IPS-15b (cell line): Measurements from ENCODE around the gene ITGA8.
"Not testable (repeated sequence)": the region's sequence is repeated elsewhere in the genome, so short reads cannot be mapped to it uniquely, and the experiment has no call there.

ENCODE experiments used
- H3K27me3 ChIP-seq: one replicate; pipeline ENCODE4 v1.6.1; 2013; ENCODE audit warnings: low read length; ENCODE audit not compliant: control insufficient read depth, insufficient read depth
- H3K36me3 ChIP-seq: one replicate; pipeline ENCODE4 v1.6.1; 2013; ENCODE audit warnings: low read length; ENCODE audit not compliant: control insufficient read depth, insufficient read depth
- H3K4me1 ChIP-seq: one replicate; pipeline ENCODE4 v1.6.1; 2013; ENCODE audit warnings: mild to moderate bottlenecking, low read length; ENCODE audit not compliant: control insufficient read depth, insufficient read depth
- H3K4me3 ChIP-seq: one replicate; pipeline ENCODE4 v1.5.1; 2013; ENCODE audit warnings: low read depth, low read length
- H3K9ac ChIP-seq: one replicate; pipeline ENCODE4 v1.6.1; 2013; ENCODE audit warnings: low read depth, mild to moderate bottlenecking, low read length
- H3K9me3 ChIP-seq: one replicate; pipeline ENCODE4 v1.6.1; 2013; ENCODE audit warnings: mild to moderate bottlenecking, low read length; ENCODE audit not compliant: control insufficient read depth, insufficient read depth

The ITGA8 gene

DNA sequence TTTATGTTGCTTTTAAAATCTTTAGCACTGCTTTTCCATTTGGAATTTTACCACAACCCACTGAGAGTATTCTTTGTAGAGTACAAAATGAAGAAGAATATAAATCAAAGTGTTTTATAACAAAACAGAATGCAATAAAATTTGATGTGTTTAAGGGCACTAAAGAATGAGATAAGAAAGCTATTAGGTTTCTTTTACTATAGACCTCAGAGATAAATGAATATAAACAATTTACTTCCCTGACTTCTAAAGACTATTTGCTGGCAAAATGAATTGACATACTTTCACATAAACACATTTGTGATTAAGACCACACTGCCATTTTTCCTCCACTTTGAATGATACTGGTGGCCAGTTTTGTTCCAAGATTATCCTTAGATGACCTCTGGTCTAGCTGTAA is 124.5 kb downstream of the ITGA8 start:
- no peaks in the 10 kb centered on the region for H3K9me3 ChIP-seq
- H3K4me3 ChIP-seq: no peak overlapping the region
- H3K27me3 ChIP-seq: no peaks in the 10 kb centered on the region
- peaks cover 4% of the 10 kb centered on the region for H3K4me1 ChIP-seq
- no peak overlapping the region for H3K9ac ChIP-seq
- no peaks in the 10 kb centered on the region for H3K36me3 ChIP-seq

DNA sequence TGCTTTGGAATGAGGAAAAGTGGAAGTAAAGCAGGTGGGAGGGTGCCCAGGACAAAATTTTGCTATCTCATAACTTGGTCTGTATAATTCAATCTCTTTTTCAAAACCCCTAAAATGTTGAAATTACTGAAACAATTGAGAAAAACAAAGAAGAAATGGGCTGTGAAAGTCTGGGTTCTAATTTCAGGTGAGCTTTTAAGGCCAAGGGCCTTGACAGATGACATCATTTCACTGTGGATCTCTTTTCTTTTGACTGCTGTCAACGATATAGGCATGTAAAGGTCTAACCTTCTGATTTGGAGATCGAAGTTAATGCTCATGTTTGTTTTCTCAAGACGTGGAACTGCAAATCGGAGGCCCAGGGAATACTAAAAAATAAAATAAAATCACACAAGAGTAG is 127.8 kb downstream of the ITGA8 start:
- Histone ChIP-seq H3K4me1 (peaks cover 2% of the 10 kb centered on the region), H3K36me3 (no peaks in the 10 kb centered on the region), H3K9ac (no peak overlapping the region), H3K4me3 (no peak overlapping the region), H3K27me3 (no peaks in the 10 kb centered on the region), H3K9me3 (no peaks in the 10 kb centered on the region)

DNA sequence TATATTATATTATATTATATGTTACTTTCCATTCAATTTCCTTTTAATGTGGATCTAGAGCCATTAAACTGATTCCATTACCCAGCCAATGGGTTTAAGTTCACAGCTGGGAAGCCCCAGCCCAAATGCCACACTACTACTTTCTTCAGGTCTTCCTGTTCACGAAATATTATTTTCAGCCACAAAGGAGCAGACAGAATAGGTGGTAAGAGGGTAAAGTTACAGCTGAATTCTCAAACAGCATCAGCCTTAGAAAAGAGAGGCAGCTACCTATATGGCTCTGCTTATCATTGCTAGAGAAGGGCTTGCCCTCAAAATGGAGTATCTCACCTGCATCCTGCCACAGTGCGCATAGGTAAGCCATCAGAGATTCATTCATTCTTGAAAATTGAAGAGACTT is 128.3 kb downstream of the ITGA8 start:
- H3K9ac ChIP-seq: no peak overlapping the region

DNA sequence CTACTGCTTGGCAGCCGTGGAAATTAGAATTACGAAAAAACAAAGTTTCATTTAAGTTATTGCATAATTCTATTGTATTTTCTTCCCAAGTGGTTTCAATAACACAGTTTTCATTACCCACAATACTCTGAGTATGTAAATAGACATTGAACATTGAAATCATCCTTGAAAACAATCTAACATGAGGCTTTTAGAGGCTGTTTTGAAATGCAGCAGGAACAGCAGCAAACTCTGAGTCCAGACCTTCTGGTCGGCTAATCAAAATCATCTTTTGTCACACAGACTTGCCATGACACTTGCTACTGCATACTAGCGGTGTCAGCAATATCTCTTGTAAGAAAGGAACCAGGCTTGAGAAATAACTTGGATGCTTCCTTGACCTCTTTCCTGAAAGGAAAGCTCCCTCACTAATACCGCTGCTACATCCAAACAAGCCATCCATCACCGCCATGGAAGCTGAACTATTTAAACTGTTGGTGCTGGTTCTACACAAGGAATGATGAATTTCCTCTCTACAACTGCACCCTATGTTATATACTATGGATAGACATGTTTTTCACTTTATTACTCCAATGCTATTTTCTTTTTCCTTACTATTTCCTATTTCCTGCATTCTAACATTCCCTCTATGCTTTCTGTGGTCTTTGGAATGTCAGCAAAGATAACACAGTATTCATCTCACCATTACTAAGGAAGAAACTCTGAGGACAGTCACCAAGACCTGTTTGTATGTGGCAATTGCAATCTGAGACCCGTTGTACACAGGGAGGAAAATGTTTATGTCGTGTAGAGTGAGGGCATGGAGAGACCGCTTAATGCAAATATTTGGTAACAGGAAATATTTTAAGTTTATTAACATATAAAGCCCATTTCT is 130.8 kb downstream of the ITGA8 start:
- no peaks in the 10 kb centered on the region for H3K9me3 ChIP-seq
- H3K4me1 ChIP-seq: no peaks in the 10 kb centered on the region
- no peaks in the 10 kb centered on the region for H3K27me3 ChIP-seq
- no peak overlapping the region for H3K4me3 ChIP-seq
- no peaks in the 10 kb centered on the region for H3K36me3 ChIP-seq
- no peak overlapping the region for H3K9ac ChIP-seq

More for the DNA sequence above, 128.3 kb downstream of the ITGA8 start:
- no peaks in the 10 kb centered on the region for H3K9me3 ChIP-seq
- no peak overlapping the region for H3K4me3 ChIP-seq
- H3K36me3 ChIP-seq: no peaks in the 10 kb centered on the region
- no peaks in the 10 kb centered on the region for H3K4me1 ChIP-seq
- no peaks in the 10 kb centered on the region for H3K27me3 ChIP-seq

DNA sequence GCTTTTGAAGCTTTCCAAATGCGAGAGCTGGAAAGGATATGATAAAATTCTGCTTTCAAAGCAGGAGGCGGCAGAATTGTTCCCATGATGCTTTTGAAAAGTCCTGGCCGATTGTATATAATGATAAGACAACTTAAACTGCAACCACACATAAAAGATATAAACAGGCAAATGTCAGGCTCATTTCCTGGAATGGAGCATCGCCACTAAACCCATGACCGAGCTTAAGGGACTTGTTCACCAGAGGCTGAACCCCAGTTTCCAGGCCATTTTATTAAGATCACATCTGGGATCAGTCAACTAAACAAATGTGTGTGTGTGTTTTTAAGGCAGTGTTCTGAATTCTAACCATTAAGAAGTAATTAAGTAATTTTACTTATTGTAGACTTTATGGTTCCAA is 131.6 kb downstream of the ITGA8 start:
- H3K4me1 ChIP-seq: no peaks in the 10 kb centered on the region
- H3K9me3 ChIP-seq: no peaks in the 10 kb centered on the region
- H3K27me3 ChIP-seq: no peaks in the 10 kb centered on the region
- no peak overlapping the region for H3K9ac ChIP-seq
- H3K36me3 ChIP-seq: no peaks in the 10 kb centered on the region
- no peak overlapping the region for H3K4me3 ChIP-seq

DNA sequence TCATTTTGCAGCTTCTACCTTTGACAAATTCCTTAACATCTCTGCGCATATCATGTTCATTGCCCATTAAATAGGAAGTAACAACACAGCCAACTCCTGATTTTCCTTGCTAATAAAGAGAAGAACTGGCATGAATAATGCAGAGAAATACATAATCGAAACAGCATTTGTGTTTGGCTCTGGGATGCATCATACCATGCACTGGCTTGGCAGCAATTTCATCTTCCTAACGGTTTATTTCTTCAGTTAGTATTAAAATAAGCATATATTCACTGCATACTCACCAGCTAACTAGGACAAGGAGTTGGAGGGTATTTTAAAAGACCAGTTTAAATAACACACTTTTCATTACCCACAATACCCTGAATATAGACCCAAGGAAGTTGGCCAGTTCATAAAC is 132.5 kb downstream of the ITGA8 start:
- Histone ChIP-seq H3K4me3 (no peak overlapping the region), H3K36me3 (no peaks in the 10 kb centered on the region), H3K27me3 (no peaks in the 10 kb centered on the region), H3K4me1 (no peaks in the 10 kb centered on the region), H3K9ac (no peak overlapping the region), H3K9me3 (no peaks in the 10 kb centered on the region)

DNA sequence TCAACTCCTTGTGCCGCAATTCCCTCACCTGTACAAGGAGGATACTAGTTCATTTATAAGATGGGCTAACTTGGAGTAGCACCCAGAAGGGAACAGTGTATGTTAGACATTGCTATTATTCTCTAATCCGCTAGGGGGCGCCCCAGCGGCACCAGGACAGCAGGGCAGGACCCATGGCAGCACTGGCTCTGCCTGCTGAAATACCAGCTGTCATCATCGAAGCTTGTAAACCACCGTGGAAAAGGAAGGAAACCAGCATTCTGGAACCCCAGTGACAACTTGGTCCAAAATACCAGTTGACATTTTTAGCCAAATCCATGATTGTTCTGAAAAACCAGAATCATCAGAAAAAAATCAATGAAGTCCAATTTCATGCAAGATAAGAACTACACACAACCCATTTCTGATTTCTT is 134.4 kb downstream of the ITGA8 start:
- Histone ChIP-seq H3K36me3 (no peaks in the 10 kb centered on the region), H3K9me3 (no peaks in the 10 kb centered on the region), H3K4me3 (no peak overlapping the region), H3K9ac (no peak overlapping the region), H3K4me1 (no peaks in the 10 kb centered on the region), H3K27me3 (no peaks in the 10 kb centered on the region)

DNA sequence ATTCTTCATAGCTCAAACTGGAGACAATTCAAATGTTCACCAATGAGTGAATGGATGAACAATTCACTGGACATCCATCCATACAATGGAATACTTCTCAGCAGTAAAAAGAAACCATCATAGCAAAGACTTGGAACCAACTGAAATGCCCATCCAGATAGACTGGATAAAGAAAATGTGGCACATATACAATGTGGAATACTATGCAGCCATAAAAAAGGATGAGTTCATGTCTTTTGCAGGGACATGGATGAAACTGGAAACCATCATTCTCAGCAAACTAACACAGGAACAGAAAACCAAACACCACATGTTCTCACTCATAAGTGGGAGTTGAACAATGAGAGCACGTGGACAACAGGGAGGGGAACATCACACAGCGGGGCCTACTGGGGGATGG is 136.8 kb downstream of the ITGA8 start:
- not testable (repeated sequence) for H3K36me3 ChIP-seq, H3K27me3 ChIP-seq, H3K9me3 ChIP-seq

DNA sequence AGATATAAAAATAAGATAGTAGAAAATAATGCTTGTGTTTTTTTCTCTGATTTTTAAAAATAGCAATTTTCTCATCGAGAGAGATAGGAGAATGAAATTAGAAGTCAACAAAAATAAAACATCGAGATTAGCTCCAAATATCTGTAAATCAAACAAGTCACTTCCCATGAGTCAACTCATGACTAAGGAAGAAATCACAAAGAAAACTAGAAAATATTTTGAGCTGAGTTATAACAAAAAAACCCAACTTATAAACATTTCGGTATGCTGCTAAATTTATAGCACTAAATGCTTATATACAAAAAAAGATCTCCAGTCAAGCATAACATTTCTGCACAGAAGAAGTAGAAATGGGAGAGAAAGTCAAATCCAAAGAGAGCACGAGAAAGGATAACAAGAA is 140.1 kb downstream of the ITGA8 start:
- Histone ChIP-seq H3K27me3 (no peaks in the 10 kb centered on the region), H3K4me3 (no peak overlapping the region), H3K4me1 (no peaks in the 10 kb centered on the region), H3K36me3 (no peaks in the 10 kb centered on the region), H3K9me3 (no peaks in the 10 kb centered on the region), H3K9ac (no peak overlapping the region)

More for the DNA sequence above, 136.8 kb downstream of the ITGA8 start:
- H3K4me3 ChIP-seq, H3K9ac ChIP-seq, H3K4me1 ChIP-seq: not testable (repeated sequence)

DNA sequence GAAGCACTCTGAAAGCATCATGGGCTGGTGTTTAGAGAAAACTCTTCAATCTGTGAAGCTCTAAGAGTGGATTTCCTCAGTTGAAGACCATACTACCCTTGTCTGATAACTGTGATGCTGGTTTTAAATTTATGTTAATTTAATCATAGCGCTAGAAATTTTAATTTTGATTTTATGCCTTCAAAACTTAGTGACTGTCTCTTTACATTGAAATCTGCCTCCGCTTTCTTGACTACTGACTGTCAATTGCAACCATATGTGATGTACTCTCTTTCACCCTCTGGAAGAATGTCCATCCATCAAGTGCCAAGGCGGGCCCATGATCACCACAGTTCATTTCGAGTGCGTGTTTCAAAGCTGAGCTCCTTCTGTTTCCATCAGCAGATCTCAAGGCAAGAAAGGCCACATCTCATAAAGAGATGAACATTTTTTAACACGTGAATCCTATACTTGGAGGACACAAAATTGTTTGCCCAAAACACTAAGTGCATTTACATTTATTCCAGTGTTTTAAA is 147.1 kb downstream of the ITGA8 start:
- Histone ChIP-seq H3K4me3 (no peak overlapping the region), H3K9me3 (no peaks in the 10 kb centered on the region), H3K36me3 (no peaks in the 10 kb centered on the region), H3K9ac (no peak overlapping the region), H3K4me1 (peaks cover 4% of the 10 kb centered on the region), H3K27me3 (no peaks in the 10 kb centered on the region)

DNA sequence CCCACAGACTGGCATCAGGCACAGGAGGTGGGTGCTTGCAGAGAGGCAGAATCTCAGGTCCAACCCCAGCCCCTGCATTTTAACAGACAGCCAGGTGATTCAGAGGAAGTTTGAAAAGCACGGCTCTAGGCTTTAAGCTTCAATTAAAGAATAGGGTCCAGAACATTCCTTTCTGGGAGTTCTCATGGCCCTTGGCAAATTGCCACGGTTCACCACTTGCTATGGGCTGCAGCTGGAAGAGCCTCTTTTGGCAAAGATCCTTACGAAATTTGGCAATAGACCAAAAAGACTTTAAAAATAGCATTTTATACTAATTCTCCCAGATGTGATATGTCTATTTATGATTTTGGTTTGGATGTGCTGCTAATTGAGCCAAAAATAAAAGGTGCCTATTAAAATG is 148.1 kb downstream of the ITGA8 start:
- Histone ChIP-seq H3K9ac (no peak overlapping the region), H3K27me3 (no peaks in the 10 kb centered on the region), H3K4me1 (peaks cover 4% of the 10 kb centered on the region), H3K9me3 (no peaks in the 10 kb centered on the region), H3K4me3 (no peak overlapping the region), H3K36me3 (no peaks in the 10 kb centered on the region)

DNA sequence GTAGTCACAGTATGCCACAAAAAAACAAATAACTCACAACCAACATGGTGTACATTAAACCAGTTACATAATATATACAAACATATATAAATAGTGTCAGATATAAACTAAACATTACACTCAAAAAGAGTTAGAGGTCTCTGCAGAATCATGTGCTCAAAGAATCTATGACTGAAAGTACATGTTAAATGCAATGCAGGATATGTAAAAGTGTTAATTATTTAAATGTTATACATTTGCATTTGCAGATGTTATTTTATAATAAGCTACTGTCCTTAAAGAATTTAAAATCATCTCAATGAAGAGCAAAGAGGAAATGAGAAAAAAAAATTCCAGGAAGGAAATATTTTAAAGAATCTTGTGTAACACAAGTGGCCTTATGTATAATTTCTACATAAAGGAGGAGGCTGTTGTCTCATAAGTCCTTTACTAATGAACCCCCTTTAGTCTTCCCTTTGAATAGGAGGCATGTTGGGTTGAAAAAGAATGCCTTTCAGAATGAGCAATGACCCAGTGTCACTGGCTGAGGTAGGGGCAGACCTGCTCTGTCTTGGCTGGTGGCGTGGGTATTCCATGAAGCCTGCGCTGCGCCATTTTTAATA is 148.9 kb downstream of the ITGA8 start:
- no peak overlapping the region for H3K4me3 ChIP-seq
- H3K9me3 ChIP-seq: no peaks in the 10 kb centered on the region
- H3K27me3 ChIP-seq: no peaks in the 10 kb centered on the region
- no peaks in the 10 kb centered on the region for H3K36me3 ChIP-seq
- H3K9ac ChIP-seq: no peak overlapping the region
- H3K4me1 ChIP-seq: peaks cover 4% of the 10 kb centered on the region
